GM13977 (cell line): ENCODE measurements around the gene TARBP2.

ENCODE experiments used
- DNase-seq: peaks from one replicate; pipeline ENCODE4 v3.0.0; 2012; ENCODE audit warnings: low spot score
- CTCF ChIP-seq: IDR thresholded peaks from 2 replicates; pipeline ENCODE4 v1.5.1; 2012; ENCODE audit warnings: mild to moderate bottlenecking, control low read depth; ENCODE audit not compliant: insufficient read depth; ENCODE audit errors: extremely low read depth, missing control alignments
- in situ Hi-C: fragments of 300-500 bp; cut with MboI; formaldehyde crosslinking; loops from one replicate; pipeline ENCODE4 v1.12.0; 2022; ENCODE audit warnings: low sequenced_read_pairs, low pct_unique_long_range_greater_than_20kb, mixed read lengths, inconsistent platforms; ENCODE audit not compliant: unreplicated experiment

TARBP2 gene

GRCh38 chr12:53513712-53514410 is 12.8 kb downstream of the TARBP2 start:
- in situ Hi-C loops: no loop called here
- DNase-seq: no peak
- TF ChIP-seq CTCF: no peak

- TF ChIP-seq CTCF: no peak
- in situ Hi-C loops: no loop called here
- no peak for DNase-seq
Measured at GRCh38 chr12:53514628-53515290, 13.7 kb downstream of the TARBP2 start.

- no peak for DNase-seq
- in situ Hi-C loops: no loop called here
- TF ChIP-seq CTCF: no peak
Measured at GRCh38 chr12:53515291-53515680, 14.2 kb downstream of the TARBP2 start.

GRCh38 chr12:53516758-53517455 is 15.8 kb downstream of the TARBP2 start:
- no peak for DNase-seq
- in situ Hi-C loops: no loop called here
- TF ChIP-seq CTCF: no peak

GRCh38 chr12:53518381-53518780 is 17.3 kb downstream of the TARBP2 start:
- no peak for DNase-seq
- in situ Hi-C loops: no loop called here
- TF ChIP-seq CTCF: no peak

- TF ChIP-seq CTCF: no peak
- in situ Hi-C loops: no loop called here
- no peak for DNase-seq
Measured at GRCh38 chr12:53523131-53523530, 22.0 kb downstream of the TARBP2 start.
